K562 (cell line): Measurements from ENCODE around the gene ZMAT3. TPM values are rescaled to one million over a fixed set of nuclear protein-coding genes. Genes with fewer than 3 reads are reported as not detected.
A peak's percentile ranks its signal among the peaks of the same experiment; 100 is the strongest.
"Not testable (repeated sequence)": the region's sequence is repeated elsewhere in the genome, so short reads cannot be mapped to it uniquely, and the experiment has no call there.

Source experiments
- ATAC-seq: fragments of 200-7000 bp; cut with Tn5 transposase; 3 replicates; pipeline ENCODE4 v1.9.1; 2020; ENCODE audit warnings: moderate library complexity
- BruUV-seq: library from RNA; stranded (reverse); fragments of 400-500 nt; replicated peaks from 2 replicates; lab custom pipeline; 2021; lab: Mats Ljungman, UMichigan
- CTCF ChIA-PET: fragments of 300-600 bp; formaldehyde crosslinking; extraction: SDS; loops from one replicate; lab custom pipeline; 2021; ENCODE audit warnings: low intra/inter-chr PET ratio; lab: Yijun Ruan, JAX
- POLR2A ChIA-PET: fragments of 300-600, 350-650 bp; sonication (Branson Sonifier 250); formaldehyde crosslinking; extraction: SDS; loops from one replicate; lab custom pipeline; 2021; ENCODE audit warnings: antibody characterized with exemption, inconsistent platforms; lab: Yijun Ruan, JAX
- DNase-seq, 4 experiments: peaks; one replicate each; pipeline versions ENCODE4 v3.0.0 to v3.0.0-alpha.2; 2011 to 2018; ENCODE audit warnings: low spot score in 3 of 4, mixed read lengths in 3 of 4; ENCODE audit errors: extremely low read depth in 1 of 4
- FAIRE-seq: peaks from 2 replicates; lab custom pipeline; 2011; peaks lifted over from hg19 to GRCh38; lab: Jason Lieb, UNC
- H2AFZ ChIP-seq: 2 replicates; pipeline ENCODE4 v1.6.0; 2011; ENCODE audit warnings: low read depth, low read length, control low read depth, inconsistent platforms
- H3K27ac ChIP-seq: fragments of 200-600 bp; 3 replicates; pipeline ENCODE4 v1.8.0; 2011; ENCODE audit warnings: low read depth, mild to moderate bottlenecking, control low read depth, inconsistent platforms, low read length, moderate library complexity, mixed read lengths; ENCODE audit errors: extremely low read depth
- H3K27me3 ChIP-seq, 2 experiments: fragments of 300-600 bp in 1 of 2; 2 replicates in 1 of 2; 3 replicates in 1 of 2; pipeline versions ENCODE4 v1.6.0 to v1.8.0; 2011; ENCODE audit warnings: inconsistent platforms in 2 of 2, low read length in 2 of 2, mild to moderate bottlenecking in 1 of 2, mixed read lengths in 1 of 2, moderate library complexity in 1 of 2; ENCODE audit not compliant: control insufficient read depth in 2 of 2, insufficient read depth in 2 of 2
- H3K36me3 ChIP-seq: fragments of 300-600 bp; 3 replicates; pipeline ENCODE4 v1.8.0; 2011; ENCODE audit warnings: mild to moderate bottlenecking, low read length, inconsistent platforms; ENCODE audit not compliant: control insufficient read depth, insufficient read depth
- H3K4me1 ChIP-seq, 2 experiments: fragments of 200-600 bp in 1 of 2; replicated peaks in 1 of 2; 2 replicates in 1 of 2; 3 replicates in 1 of 2; pipeline versions ENCODE4 v1.5.1 to v1.8.0; 2011; ENCODE audit warnings: inconsistent platforms in 2 of 2, low read length in 2 of 2, mild to moderate bottlenecking in 1 of 2, mixed read lengths in 1 of 2, moderate library complexity in 1 of 2; ENCODE audit not compliant: control insufficient read depth in 2 of 2, insufficient read depth in 2 of 2
- H3K4me2 ChIP-seq: 2 replicates; pipeline ENCODE4 v1.6.1; 2011; ENCODE audit warnings: low read length, control low read depth, inconsistent platforms, mixed read lengths; ENCODE audit not compliant: insufficient read depth
- H3K4me3 ChIP-seq: fragments of 200-600 bp; sonication (generic), shearing (Covaris generic); 2 replicates; pipeline ENCODE4 v1.5.1; 2016; ENCODE audit warnings: control low read depth, inconsistent platforms
- H3K79me2 ChIP-seq: fragments of 200-600 bp; 3 replicates; pipeline ENCODE4 v1.8.0; 2011; ENCODE audit warnings: low read length, inconsistent platforms; ENCODE audit not compliant: control insufficient read depth, insufficient read depth
- H3K9ac ChIP-seq, 2 experiments: 2 replicates each; pipeline versions ENCODE4 v1.6.0 to v1.6.1; 2011; ENCODE audit warnings: low read depth in 2 of 2, low read length in 2 of 2, control low read depth in 1 of 2, inconsistent platforms in 1 of 2, mild to moderate bottlenecking in 1 of 2, mixed read lengths in 1 of 2; ENCODE audit not compliant: insufficient read depth in 1 of 2
- H3K9me1 ChIP-seq: one replicate; pipeline ENCODE4 v1.6.0; 2011; ENCODE audit warnings: inconsistent platforms, mild to moderate bottlenecking, low read length, moderate library complexity; ENCODE audit not compliant: control insufficient read depth, insufficient read depth
- H3K9me3 ChIP-seq: replicated peaks from 2 replicates; pipeline ENCODE4 v1.5.1; 2011; ENCODE audit warnings: low read depth, low read length, inconsistent platforms; ENCODE audit not compliant: control insufficient read depth, insufficient read depth
- H4K20me1 ChIP-seq: replicated peaks from 2 replicates; pipeline ENCODE4 v1.6.1; 2011; ENCODE audit warnings: low read length, inconsistent platforms, mixed read lengths; ENCODE audit not compliant: control insufficient read depth, insufficient read depth
- CBFA2T2 ChIP-seq: fragments of 450-650 bp; conservative IDR thresholded peaks from 2 replicates; pipeline ENCODE4 v1.6.1; 2017; ENCODE audit warnings: mild to moderate bottlenecking
- CREB3 ChIP-seq: fragments of 450-650 bp; conservative IDR thresholded peaks from 2 replicates; pipeline ENCODE4 v1.6.1; 2016; ENCODE audit warnings: missing genetic modification characterization, low read depth, mild to moderate bottlenecking, missing compliant biosample characterization, moderate library complexity
- ELF4 ChIP-seq: fragments of 450-650 bp; formaldehyde crosslinking; IDR thresholded peaks from 2 replicates; pipeline ENCODE4 v1.4.0; 2022; ENCODE audit warnings: missing genetic modification characterization
- LEF1 ChIP-seq: fragments of 450-650 bp; IDR thresholded peaks from 2 replicates; pipeline ENCODE4 v1.6.1; 2016; ENCODE audit warnings: mild to moderate bottlenecking
- NFRKB ChIP-seq: fragments of 450-650 bp; IDR thresholded peaks from 2 replicates; pipeline ENCODE4 v1.6.1; 2016; ENCODE audit warnings: low read depth
- ZNF23 ChIP-seq: fragments of 250-450 bp; sonication (Bioruptor Pico); IDR thresholded peaks from 2 replicates; pipeline ENCODE4 v1.4.0; 2020; ENCODE audit warnings: mild to moderate bottlenecking
- ZNF586 ChIP-seq: fragments of 450-650 bp; formaldehyde crosslinking; conservative IDR thresholded peaks from 2 replicates; pipeline ENCODE4 v1.4.0; 2020; ENCODE audit warnings: mild to moderate bottlenecking, moderate library complexity
- WGBS: fragments of 100-300 bp; shearing (Covaris generic); methylation state at CpG from one replicate; pipeline ENCODE4 v1.1.6; 2016; ENCODE audit warnings: low coverage, mixed read lengths; ENCODE audit not compliant: insufficient coverage; ENCODE audit errors: missing lambda C conversion rate; 5-methylcytosine and 5-hydroxymethylcytosine counted together
- in situ Hi-C: fragments of 300-500 bp; cut with MboI; formaldehyde crosslinking; loops from 4 replicates; pipeline ENCODE4 v1.15.0; 2018; ENCODE audit warnings: inconsistent platforms, mixed read lengths
- intact Hi-C: fragments of 100-400 bp; cut with micrococcal nuclease; formaldehyde crosslinking; loops from 2 replicates; pipeline ENCODE4 v1.14.2; 2022
- polyA plus RNA-seq, 8 experiments: library from polyadenylated mRNA; depleted of rRNA in 4 of 8; stranded (reverse) in 5 of 8; unstranded in 3 of 8; fragments of >200 nt; fragmentation: Nextera tagmentation in 2 of 8; fragmentation: Illumina TruSeq in 1 of 8; extraction: Ambion mirVana in 2 of 8; extraction: Trizol in 1 of 8; gene quantifications; 2 replicates each; pipeline versions ENCODE4 v1.2.1 to v1.2.3, GENCODE V29; 2011 to 2014; ENCODE audit warnings: inconsistent platforms in 1 of 8, missing spikeins in 1 of 8
- total RNA-seq, 7 experiments: library from RNA; depleted of rRNA in 6 of 7; stranded (reverse); fragments of >200 nt in 6 of 7; fragmentation: Illumina TruSeq in 2 of 7; extraction: Trizol in 2 of 7; gene quantifications; 2 replicates each; pipeline versions ENCODE4 v1.2.1 to v1.2.3, GENCODE V29; 2011 to 2021; ENCODE audit warnings: low replicate concordance in 1 of 7
- TF ChIP-seq, protein P1 (sequence below): fragments of 450-650 bp; IDR thresholded peaks from 2 replicates; pipeline ENCODE4 v1.6.1; 2016; ENCODE audit warnings: mild to moderate bottlenecking, moderate library complexity

Gene ZMAT3
- total and polyA plus RNA-seq, 9 of the 15 experiments (the other 6 are each of a cell fraction or from before 2014, with no cell fraction given): 0.87 to 5.1 (median 3.9) TPM

- H3K79me2 ChIP-seq, intact Hi-C loops, H3K9me1 ChIP-seq, H4K20me1 ChIP-seq, CTCF ChIA-PET, H3K4me2 ChIP-seq, BruUV-seq, H3K9ac ChIP-seq, FAIRE-seq, H3K4me3 ChIP-seq, ATAC-seq, H3K36me3 ChIP-seq, H3K9me3 ChIP-seq, DNase-seq, in situ Hi-C loops, H3K27me3 ChIP-seq: not testable (repeated sequence)
- peaks cover 32 to 40% of the 10 kb centered on the region in 2 experiments for H3K4me1 ChIP-seq
- WGBS: 46% methylated on average over 17 of the region's 42 CpGs
- H3K27ac ChIP-seq: peak overlapping the region; percentile 68; the same call in 2 of the 3 replicates
- H2AFZ ChIP-seq: peak overlapping the region; percentile 69; the same call in 1 of the 2 replicates
- POLR2A ChIA-PET: interaction anchor here (1.4 kb wide), 1 partner anchor 14 kb away, joined by 3 read pairs; no protein-coding TSS in a partner anchor
- TF ChIP-seq ELF4 (CRISPR knock-in tag) (peak; percentile 64; the same call in 1 of the 2 replicates), CBFA2T2 (peak; percentile 61), NFRKB (0 out of 2 replicates have a peak, but pooled peaks have one; percentile 64), CREB3 (tag) (peak; percentile 82; the same call in 1 of the 2 replicates), LEF1 (0 out of 2 replicates have a peak, but pooled peaks have one; percentile 35), ZNF586 (0 out of 2 replicates have a peak, but pooled peaks have one; percentile 34), ZNF23 (CRISPR knock-in tag) (peak; percentile 81; the same call in 1 of the 2 replicates)
- TF ChIP-seq, protein P1, sequence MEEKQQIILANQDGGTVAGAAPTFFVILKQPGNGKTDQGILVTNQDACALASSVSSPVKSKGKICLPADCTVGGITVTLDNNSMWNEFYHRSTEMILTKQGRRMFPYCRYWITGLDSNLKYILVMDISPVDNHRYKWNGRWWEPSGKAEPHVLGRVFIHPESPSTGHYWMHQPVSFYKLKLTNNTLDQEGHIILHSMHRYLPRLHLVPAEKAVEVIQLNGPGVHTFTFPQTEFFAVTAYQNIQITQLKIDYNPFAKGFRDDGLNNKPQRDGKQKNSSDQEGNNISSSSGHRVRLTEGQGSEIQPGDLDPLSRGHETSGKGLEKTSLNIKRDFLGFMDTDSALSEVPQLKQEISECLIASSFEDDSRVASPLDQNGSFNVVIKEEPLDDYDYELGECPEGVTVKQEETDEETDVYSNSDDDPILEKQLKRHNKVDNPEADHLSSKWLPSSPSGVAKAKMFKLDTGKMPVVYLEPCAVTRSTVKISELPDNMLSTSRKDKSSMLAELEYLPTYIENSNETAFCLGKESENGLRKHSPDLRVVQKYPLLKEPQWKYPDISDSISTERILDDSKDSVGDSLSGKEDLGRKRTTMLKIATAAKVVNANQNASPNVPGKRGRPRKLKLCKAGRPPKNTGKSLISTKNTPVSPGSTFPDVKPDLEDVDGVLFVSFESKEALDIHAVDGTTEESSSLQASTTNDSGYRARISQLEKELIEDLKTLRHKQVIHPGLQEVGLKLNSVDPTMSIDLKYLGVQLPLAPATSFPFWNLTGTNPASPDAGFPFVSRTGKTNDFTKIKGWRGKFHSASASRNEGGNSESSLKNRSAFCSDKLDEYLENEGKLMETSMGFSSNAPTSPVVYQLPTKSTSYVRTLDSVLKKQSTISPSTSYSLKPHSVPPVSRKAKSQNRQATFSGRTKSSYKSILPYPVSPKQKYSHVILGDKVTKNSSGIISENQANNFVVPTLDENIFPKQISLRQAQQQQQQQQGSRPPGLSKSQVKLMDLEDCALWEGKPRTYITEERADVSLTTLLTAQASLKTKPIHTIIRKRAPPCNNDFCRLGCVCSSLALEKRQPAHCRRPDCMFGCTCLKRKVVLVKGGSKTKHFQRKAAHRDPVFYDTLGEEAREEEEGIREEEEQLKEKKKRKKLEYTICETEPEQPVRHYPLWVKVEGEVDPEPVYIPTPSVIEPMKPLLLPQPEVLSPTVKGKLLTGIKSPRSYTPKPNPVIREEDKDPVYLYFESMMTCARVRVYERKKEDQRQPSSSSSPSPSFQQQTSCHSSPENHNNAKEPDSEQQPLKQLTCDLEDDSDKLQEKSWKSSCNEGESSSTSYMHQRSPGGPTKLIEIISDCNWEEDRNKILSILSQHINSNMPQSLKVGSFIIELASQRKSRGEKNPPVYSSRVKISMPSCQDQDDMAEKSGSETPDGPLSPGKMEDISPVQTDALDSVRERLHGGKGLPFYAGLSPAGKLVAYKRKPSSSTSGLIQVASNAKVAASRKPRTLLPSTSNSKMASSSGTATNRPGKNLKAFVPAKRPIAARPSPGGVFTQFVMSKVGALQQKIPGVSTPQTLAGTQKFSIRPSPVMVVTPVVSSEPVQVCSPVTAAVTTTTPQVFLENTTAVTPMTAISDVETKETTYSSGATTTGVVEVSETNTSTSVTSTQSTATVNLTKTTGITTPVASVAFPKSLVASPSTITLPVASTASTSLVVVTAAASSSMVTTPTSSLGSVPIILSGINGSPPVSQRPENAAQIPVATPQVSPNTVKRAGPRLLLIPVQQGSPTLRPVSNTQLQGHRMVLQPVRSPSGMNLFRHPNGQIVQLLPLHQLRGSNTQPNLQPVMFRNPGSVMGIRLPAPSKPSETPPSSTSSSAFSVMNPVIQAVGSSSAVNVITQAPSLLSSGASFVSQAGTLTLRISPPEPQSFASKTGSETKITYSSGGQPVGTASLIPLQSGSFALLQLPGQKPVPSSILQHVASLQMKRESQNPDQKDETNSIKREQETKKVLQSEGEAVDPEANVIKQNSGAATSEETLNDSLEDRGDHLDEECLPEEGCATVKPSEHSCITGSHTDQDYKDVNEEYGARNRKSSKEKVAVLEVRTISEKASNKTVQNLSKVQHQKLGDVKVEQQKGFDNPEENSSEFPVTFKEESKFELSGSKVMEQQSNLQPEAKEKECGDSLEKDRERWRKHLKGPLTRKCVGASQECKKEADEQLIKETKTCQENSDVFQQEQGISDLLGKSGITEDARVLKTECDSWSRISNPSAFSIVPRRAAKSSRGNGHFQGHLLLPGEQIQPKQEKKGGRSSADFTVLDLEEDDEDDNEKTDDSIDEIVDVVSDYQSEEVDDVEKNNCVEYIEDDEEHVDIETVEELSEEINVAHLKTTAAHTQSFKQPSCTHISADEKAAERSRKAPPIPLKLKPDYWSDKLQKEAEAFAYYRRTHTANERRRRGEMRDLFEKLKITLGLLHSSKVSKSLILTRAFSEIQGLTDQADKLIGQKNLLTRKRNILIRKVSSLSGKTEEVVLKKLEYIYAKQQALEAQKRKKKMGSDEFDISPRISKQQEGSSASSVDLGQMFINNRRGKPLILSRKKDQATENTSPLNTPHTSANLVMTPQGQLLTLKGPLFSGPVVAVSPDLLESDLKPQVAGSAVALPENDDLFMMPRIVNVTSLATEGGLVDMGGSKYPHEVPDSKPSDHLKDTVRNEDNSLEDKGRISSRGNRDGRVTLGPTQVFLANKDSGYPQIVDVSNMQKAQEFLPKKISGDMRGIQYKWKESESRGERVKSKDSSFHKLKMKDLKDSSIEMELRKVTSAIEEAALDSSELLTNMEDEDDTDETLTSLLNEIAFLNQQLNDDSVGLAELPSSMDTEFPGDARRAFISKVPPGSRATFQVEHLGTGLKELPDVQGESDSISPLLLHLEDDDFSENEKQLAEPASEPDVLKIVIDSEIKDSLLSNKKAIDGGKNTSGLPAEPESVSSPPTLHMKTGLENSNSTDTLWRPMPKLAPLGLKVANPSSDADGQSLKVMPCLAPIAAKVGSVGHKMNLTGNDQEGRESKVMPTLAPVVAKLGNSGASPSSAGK: peak; percentile 69
These were observed 38.9 kb downstream of the ZMAT3 start for GRCh38 chr3:179032454-179033303.
